Omental fat pad (tissue), 4 donors: Measurements from ENCODE around the gene KCNA1. TPM values are rescaled to one million over a fixed set of nuclear protein-coding genes. Genes with fewer than 3 reads are reported as not detected.

ENCODE experiments used
- ATAC-seq: fragments of 150-250 bp; one replicate; pipeline ENCODE4 v1.9.1; 2016; ENCODE audit warnings: mild to moderate bottlenecking, moderate library complexity; ENCODE audit not compliant: low FRiP score
- DNase-seq: peaks from one replicate; pipeline ENCODE4 v3.0.0-alpha.2; 2019; ENCODE audit warnings: low spot score
- total RNA-seq, 4 donors: library from RNA; depleted of rRNA; stranded (reverse); fragments of >200 nt; gene quantifications; one replicate each; pipeline ENCODE4 v1.1.0, GENCODE V29; 2016
- TF ChIP-seq, protein P1 (sequence below), 3 donors: fragments of 450-650 bp; IDR thresholded peaks; one replicate each; pipeline ENCODE4 v1.5.1; 2016 to 2017; ENCODE audit warnings: antibody characterized with exemption in 3 of 3, mild to moderate bottlenecking in 3 of 3, moderate library complexity in 2 of 3

KCNA1 gene
- total RNA-seq, 4 donors from 2014 or later: 0.36 to 2.2 (median 0.44) TPM; not detected in 1

DNA sequence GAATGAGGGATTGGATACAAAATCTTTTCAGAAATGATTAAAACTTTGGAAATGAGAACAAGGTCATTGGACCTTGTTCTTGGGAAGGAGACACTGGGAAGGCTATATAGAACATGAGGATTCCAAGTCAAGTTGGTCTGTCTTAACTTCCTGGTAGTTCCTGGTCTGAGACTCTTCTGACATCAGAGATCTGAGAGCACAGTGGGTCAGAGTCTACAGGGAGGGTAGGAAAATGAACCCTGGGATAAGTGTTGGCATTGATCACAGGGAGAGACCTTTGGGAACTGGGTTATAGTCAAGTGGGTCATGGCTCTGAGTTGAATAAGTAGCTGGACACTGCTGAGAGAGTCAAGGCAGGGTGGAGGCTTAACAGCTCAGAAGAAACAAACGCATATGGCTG lies 17.3 kb upstream of the KCNA1 start:
- TF ChIP-seq, protein P1, sequence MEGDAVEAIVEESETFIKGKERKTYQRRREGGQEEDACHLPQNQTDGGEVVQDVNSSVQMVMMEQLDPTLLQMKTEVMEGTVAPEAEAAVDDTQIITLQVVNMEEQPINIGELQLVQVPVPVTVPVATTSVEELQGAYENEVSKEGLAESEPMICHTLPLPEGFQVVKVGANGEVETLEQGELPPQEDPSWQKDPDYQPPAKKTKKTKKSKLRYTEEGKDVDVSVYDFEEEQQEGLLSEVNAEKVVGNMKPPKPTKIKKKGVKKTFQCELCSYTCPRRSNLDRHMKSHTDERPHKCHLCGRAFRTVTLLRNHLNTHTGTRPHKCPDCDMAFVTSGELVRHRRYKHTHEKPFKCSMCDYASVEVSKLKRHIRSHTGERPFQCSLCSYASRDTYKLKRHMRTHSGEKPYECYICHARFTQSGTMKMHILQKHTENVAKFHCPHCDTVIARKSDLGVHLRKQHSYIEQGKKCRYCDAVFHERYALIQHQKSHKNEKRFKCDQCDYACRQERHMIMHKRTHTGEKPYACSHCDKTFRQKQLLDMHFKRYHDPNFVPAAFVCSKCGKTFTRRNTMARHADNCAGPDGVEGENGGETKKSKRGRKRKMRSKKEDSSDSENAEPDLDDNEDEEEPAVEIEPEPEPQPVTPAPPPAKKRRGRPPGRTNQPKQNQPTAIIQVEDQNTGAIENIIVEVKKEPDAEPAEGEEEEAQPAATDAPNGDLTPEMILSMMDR (IDR thresholded peaks at IDR 0.05): no peak
- no peak for DNase-seq
- ATAC-seq: no peak

DNA sequence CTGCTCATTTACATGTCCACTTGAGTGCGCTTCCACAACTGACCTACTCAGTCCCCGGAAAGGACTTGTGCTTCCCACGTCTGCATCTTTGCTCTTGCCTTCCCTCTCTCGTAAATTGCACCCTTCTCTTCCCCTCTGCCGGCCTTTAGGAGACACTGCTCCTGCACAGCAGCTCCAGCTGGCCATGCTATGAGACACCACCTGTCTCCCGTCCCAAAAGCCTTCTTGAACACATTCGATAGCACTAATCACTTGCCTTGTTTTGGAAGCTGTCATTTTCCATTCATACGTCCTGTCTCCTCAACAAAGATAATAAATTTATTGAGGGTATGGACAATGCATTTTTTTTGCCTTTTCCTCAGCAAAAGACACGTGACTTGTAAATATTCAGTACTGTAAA lies 15.7 kb upstream of the KCNA1 start:
- ATAC-seq (no peak), DNase-seq (no peak)
- TF ChIP-seq, protein P1 (IDR thresholded peaks at IDR 0.05): no peak

DNA sequence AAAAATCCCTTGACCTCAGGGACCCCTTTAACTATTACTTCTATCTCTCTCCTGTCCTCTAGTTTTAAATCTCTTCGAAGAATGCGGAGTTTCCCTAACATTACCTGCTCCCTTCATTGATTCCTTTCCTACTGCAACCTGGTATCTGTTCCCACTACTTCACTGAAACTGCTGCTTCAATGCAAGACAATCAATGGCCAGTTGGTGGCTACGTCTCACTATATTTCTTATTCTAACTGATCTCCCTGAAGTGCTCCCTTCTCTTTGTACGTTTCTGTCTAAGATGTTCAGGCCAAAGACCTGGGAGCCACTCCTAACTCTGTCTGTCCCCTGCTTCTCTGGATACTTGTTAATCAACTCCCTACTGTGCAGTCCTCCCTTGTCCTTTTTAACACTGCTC lies 10.3 kb upstream of the KCNA1 start:
- no peak for ATAC-seq
- TF ChIP-seq, protein P1 (IDR thresholded peaks at IDR 0.05): no peak
- DNase-seq: no peak

DNA sequence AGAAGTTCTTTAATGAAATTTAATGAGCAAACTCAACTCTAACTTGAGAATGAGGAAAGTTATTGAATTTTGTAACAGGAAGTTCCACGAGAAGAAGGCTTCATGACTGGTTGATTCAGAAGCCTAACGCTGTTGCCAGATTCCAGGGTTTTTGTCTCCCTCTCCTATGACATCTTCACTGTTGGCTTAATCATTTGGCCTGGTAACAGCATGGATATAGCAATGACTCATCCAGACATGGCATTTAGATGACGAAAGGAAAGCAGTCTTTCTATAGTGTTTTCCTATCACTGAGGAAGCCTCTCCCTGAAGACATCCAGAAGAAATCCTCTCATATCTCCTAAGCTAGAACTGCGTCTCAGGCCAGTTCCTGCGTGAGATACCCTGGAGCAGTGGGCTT lies 9.4 kb upstream of the KCNA1 start:
- peak; percentile 28 for ATAC-seq
- DNase-seq: no peak
- TF ChIP-seq, protein P1 (IDR thresholded peaks at IDR 0.05): no peak

DNA sequence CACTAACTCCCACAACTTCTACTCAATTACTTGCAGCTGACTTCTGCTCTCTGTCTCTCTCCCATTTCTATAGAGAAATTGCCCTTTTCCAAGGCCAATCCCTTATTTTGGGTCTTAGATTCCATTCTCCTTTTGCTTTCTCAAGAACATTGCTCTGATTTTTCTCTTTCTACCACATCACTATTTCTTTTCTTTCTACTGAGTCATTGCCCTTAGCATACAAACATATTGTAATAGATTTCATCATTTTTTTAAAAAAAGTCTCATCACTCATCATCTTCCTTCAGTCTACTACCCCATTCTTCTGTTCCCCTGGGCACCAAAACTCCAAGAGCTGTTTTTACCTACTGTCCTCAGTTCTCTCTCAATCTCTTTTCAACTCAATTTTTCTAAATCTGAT lies 4.4 kb upstream of the KCNA1 start:
- ATAC-seq: no peak
- TF ChIP-seq, protein P1 (IDR thresholded peaks at IDR 0.05): no peak

DNA sequence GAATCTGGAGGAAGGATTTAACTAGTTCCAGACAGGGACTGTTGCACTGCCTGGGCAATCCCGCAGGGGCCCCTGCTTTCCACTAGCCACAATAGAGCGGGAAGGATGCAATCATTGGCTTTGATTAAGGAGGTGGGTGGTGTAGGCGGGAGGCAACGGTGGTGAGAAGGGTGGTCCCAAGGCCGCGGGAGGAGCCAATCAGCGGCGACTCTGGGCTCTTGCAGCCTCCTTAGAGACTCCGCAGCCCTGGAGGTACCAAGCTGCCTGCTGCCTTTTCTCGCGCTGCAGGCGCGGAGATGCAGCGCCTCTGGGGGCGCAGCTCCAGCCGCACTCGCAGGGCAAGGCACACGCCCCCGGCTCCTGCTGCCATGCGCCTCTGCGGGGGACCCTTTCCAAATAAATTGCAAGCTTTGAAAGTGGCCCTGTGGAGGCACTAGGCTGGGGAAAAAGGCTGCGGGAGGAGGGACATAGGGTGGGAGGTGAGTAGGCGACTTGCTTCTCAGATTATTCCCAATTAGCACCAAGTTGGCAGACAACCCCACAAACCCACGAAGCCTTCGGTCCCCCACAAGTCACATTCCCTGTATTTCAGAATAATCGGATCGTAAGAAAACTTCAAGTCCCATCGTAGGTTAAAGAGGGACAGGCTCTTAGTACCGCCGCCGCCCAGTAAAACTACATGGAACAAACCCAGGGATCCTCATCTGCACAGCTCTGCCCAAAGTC lies 858 bp upstream of the KCNA1 start:
- ATAC-seq: no peak
- TF ChIP-seq, protein P1 (IDR thresholded peaks at IDR 0.05): no peak
- DNase-seq: no peak

More for the DNA sequence above, 4.4 kb upstream of the KCNA1 start:
- DNase-seq: no peak

DNA sequence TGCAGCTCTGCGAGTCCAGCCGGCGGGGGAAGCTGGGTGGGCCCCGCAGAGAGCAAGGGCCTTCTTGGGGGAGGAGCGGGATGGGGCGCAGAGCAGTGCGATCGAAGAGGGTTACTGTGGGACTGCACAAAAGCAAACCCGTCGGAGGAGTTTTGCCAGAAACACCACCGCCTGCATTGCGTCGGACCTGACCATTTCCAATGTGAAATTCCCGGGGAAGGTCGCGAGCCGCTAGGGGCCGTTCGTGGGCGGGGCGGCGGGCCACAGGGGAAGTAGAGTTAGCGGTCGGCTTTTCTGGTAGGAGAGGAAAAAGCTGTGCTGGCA lies 333 bp upstream of the KCNA1 start:
- DNase-seq (no peak), ATAC-seq (peak; percentile 35)
- TF ChIP-seq, protein P1 (IDR thresholded peaks at IDR 0.05): no peak
